Activated CD4-positive, alpha-beta memory T cell treated with anti-CD3 and anti-CD28 coated beads for 36 hours (primary cell): Measurements from ENCODE around the gene ANAPC2. TPM values are rescaled to one million over a fixed set of nuclear protein-coding genes. Genes with fewer than 3 reads are reported as not detected.
"Not testable (repeated sequence)": the region's sequence is repeated elsewhere in the genome, so short reads cannot be mapped to it uniquely, and the experiment has no call there.

Experiments
- CTCF ChIA-PET: fragments of 350-600 bp; sonication (Branson Sonifier 250); formaldehyde crosslinking; loops from one replicate; lab custom pipeline; 2021; ENCODE audit warnings: antibody characterized with exemption, inconsistent platforms; lab: Charles Lee
- POLR2A ChIA-PET: fragments of 350-600 bp; sonication (Branson Sonifier 250); formaldehyde crosslinking; loops from one replicate; lab custom pipeline; 2021; ENCODE audit warnings: antibody characterized with exemption; lab: Charles Lee
- DNase-seq: peaks from one replicate; pipeline ENCODE4 v3.0.0-alpha.2; 2020
- H3K27ac Mint-ChIP-seq: one replicate; pipeline ENCODE4 v1.8.0; 2021; ENCODE audit warnings: mixed read lengths
- H3K27me3 Mint-ChIP-seq: one replicate; pipeline ENCODE4 v1.8.0; 2021; ENCODE audit warnings: mixed read lengths
- H3K36me3 Mint-ChIP-seq: one replicate; pipeline ENCODE4 v1.8.0; 2021; ENCODE audit warnings: mixed read lengths
- H3K4me1 Mint-ChIP-seq: one replicate; pipeline ENCODE4 v1.8.0; 2021; ENCODE audit warnings: low read depth, mixed read lengths
- H3K4me3 Mint-ChIP-seq: one replicate; pipeline ENCODE4 v1.8.0; 2021; ENCODE audit warnings: mild to moderate bottlenecking, mixed read lengths
- H3K9me3 Mint-ChIP-seq: one replicate; pipeline ENCODE4 v1.8.0; 2021; ENCODE audit warnings: mixed read lengths
- intact Hi-C: fragments of 100-400 bp; cut with micrococcal nuclease; formaldehyde crosslinking; loops from one replicate; pipeline ENCODE4 v1.15.1; 2023
- total RNA-seq, 2 experiments: library from RNA; stranded (reverse); gene quantifications; one replicate each; pipeline ENCODE4 v1.2.3, GENCODE V29; 2021

Gene ANAPC2
- total RNA-seq, 2 experiments from 2014 or later, result 36.3 to 36.9 TPM

GRCh38 chr9:137140151-137141012 lies 48.0 kb downstream of the ANAPC2 start:
- DNase-seq, result no peak
- POLR2A ChIA-PET, result no interaction called here
- CTCF ChIA-PET, result interaction anchor here (0.6 to 0.9 kb wide), 3 partner anchors 10 to 314 kb away, joined by 3 read pairs; no protein-coding TSS in a partner anchor
- Mint-ChIP-seq H3K36me3 (no peaks in the 10 kb centered on the region), H3K4me3 (no peak overlapping the region), H3K4me1 (no peaks in the 10 kb centered on the region), H3K9me3 (no peaks in the 10 kb centered on the region), H3K27me3 (peaks cover 47% of the 10 kb centered on the region), H3K27ac (no peak overlapping the region)
- intact Hi-C loops, result no loop called here

GRCh38 chr9:137139468-137140150 lies 48.8 kb downstream of the ANAPC2 start:
- DNase-seq, result no peak
- Mint-ChIP-seq H3K4me3 (no peak overlapping the region), H3K4me1 (no peaks in the 10 kb centered on the region), H3K36me3 (no peaks in the 10 kb centered on the region), H3K27ac (no peak overlapping the region), H3K9me3 (no peaks in the 10 kb centered on the region), H3K27me3 (peaks cover 47% of the 10 kb centered on the region)
- CTCF ChIA-PET, result interaction anchor here (0.6 to 0.8 kb wide), 3 partner anchors 10 to 313 kb away, joined by 3 read pairs; no protein-coding TSS in a partner anchor
- POLR2A ChIA-PET, result no interaction called here
- intact Hi-C loops, result no loop called here

GRCh38 chr9:137138722-137139467 lies 49.5 kb downstream of the ANAPC2 start, which contains the start of gene GRIN1:
TSS of gene GRIN1 (plus strand) at chr9:137139154. CDS start at chr9:137139487, 333 bp downstream.
- Mint-ChIP-seq H3K4me3 (no peak within 1 kb of the TSS), H3K9me3 (no peaks in the 10 kb centered on the region), H3K27ac (no peak within 1 kb of the TSS), H3K36me3 (no peaks in the 10 kb centered on the region), H3K27me3 (peaks cover 47% of the 10 kb centered on the region), H3K4me1 (no peaks in the 10 kb centered on the region)
- intact Hi-C loops, result no loop called here
- ChIA-PET POLR2A (no interaction called here), CTCF (interaction anchor here (0.8 kb wide), 1 partner anchor 9 kb away, joined by 3 read pairs; no protein-coding TSS in a partner anchor)
- DNase-seq, result no peak

GRCh38 chr9:137138058-137138721 lies 50.2 kb downstream of the ANAPC2 start:
- no peaks in the 10 kb centered on the region for H3K36me3 Mint-ChIP-seq
- intact Hi-C loops, result no loop called here
- no peak overlapping the region for H3K27ac Mint-ChIP-seq
- ChIA-PET CTCF (interaction anchor here (1.0 kb wide), 2 partner anchors 19 to 92 kb away, joined by 3 to 4 read pairs; no protein-coding TSS in a partner anchor), POLR2A (no interaction called here)
- H3K4me3 Mint-ChIP-seq, result no peak overlapping the region
- no peak for DNase-seq
- H3K9me3 Mint-ChIP-seq, result no peaks in the 10 kb centered on the region
- no peaks in the 10 kb centered on the region for H3K4me1 Mint-ChIP-seq
- peaks cover 47% of the 10 kb centered on the region for H3K27me3 Mint-ChIP-seq

GRCh38 chr9:137136881-137137607 lies 51.3 kb downstream of the ANAPC2 start:
- no peak for DNase-seq
- POLR2A ChIA-PET, result no interaction called here
- H3K36me3 Mint-ChIP-seq, result no peaks in the 10 kb centered on the region
- H3K9me3 Mint-ChIP-seq, result no peaks in the 10 kb centered on the region
- H3K4me3 Mint-ChIP-seq, result no peak overlapping the region
- no peaks in the 10 kb centered on the region for H3K4me1 Mint-ChIP-seq
- intact Hi-C loops, result no loop called here
- CTCF ChIA-PET, result interaction anchor here (1.0 to 1.3 kb wide), 3 partner anchors 20 to 90 kb away, joined by 3 to 4 read pairs (median 3); no protein-coding TSS in a partner anchor
- H3K27me3 Mint-ChIP-seq, result peaks cover 42% of the 10 kb centered on the region
- H3K27ac Mint-ChIP-seq, result no peak overlapping the region

GRCh38 chr9:137136261-137136880 lies 52.0 kb downstream of the ANAPC2 start:
- CTCF ChIA-PET, result interaction anchor here (1.3 kb wide), 1 partner anchor 38 kb away, joined by 3 read pairs; no protein-coding TSS in a partner anchor
- H3K9me3 Mint-ChIP-seq, result no peaks in the 10 kb centered on the region
- POLR2A ChIA-PET, result no interaction called here
- peaks cover 39% of the 10 kb centered on the region for H3K27me3 Mint-ChIP-seq
- no peak overlapping the region for H3K27ac Mint-ChIP-seq
- H3K4me1 Mint-ChIP-seq, result no peaks in the 10 kb centered on the region
- H3K4me3 Mint-ChIP-seq, result no peak overlapping the region
- no peaks in the 10 kb centered on the region for H3K36me3 Mint-ChIP-seq
- intact Hi-C loops, result no loop called here
- no peak for DNase-seq

- H3K27me3 Mint-ChIP-seq, result peaks cover 30% of the 10 kb centered on the region
- H3K9me3 Mint-ChIP-seq, intact Hi-C loops, CTCF ChIA-PET, H3K36me3 Mint-ChIP-seq, H3K4me3 Mint-ChIP-seq, H3K4me1 Mint-ChIP-seq, H3K27ac Mint-ChIP-seq, DNase-seq: not testable (repeated sequence)
- POLR2A ChIA-PET, result interaction anchor here (0.6 kb wide), 1 partner anchor 87 kb away, joined by 3 read pairs; no protein-coding TSS in a partner anchor
Observed at GRCh38 chr9:137135154-137135553, 53.2 kb downstream of the ANAPC2 start.

GRCh38 chr9:137134191-137134590 lies 54.2 kb downstream of the ANAPC2 start:
- Mint-ChIP-seq H3K4me3 (no peak overlapping the region), H3K36me3 (no peaks in the 10 kb centered on the region), H3K9me3 (no peaks in the 10 kb centered on the region), H3K27ac (no peak overlapping the region), H3K4me1 (peaks cover 2% of the 10 kb centered on the region), H3K27me3 (peaks cover 22% of the 10 kb centered on the region)
- POLR2A ChIA-PET, result no interaction called here
- CTCF ChIA-PET, result no interaction called here
- DNase-seq, result no peak
- intact Hi-C loops, result no loop called here

GRCh38 chr9:137130176-137130755 lies 58.1 kb downstream of the ANAPC2 start:
- no peak overlapping the region for H3K27ac Mint-ChIP-seq

More at GRCh38 chr9:137130176-137130755, 58.1 kb downstream of the ANAPC2 start:
- peak overlapping the region; percentile 78 for H3K4me3 Mint-ChIP-seq
- intact Hi-C loops, result no loop called here
- CTCF ChIA-PET, result interaction anchor here (1.0 to 2.7 kb wide), 19 partner anchors 9 to 130 kb away, joined by 3 to 13 read pairs (median 5); partner anchors contain the start of genes ANAPC2, GRIN1, RNF224 and SSNA1
- POLR2A ChIA-PET, result interaction anchor here (0.6 to 4.3 kb wide), 12 partner anchors 16 to 112 kb away, joined by 3 to 26 read pairs (median 7); partner anchors contain the start of genes ANAPC2, DPP7, MAN1B1 and NDOR1
- H3K27me3 Mint-ChIP-seq, result peaks cover 2% of the 10 kb centered on the region
- no peaks in the 10 kb centered on the region for H3K9me3 Mint-ChIP-seq
- peaks cover 2% of the 10 kb centered on the region for H3K36me3 Mint-ChIP-seq
- peak; percentile 16 for DNase-seq
- H3K4me1 Mint-ChIP-seq, result peaks cover 20% of the 10 kb centered on the region
